HG02973 (cell line): ENCODE data around the gene NUP133.
"Not testable (repeated sequence)": the region's sequence is repeated elsewhere in the genome, so short reads cannot be mapped to it uniquely, and the experiment has no call there.

Source experiments
- ATAC-seq: cut with Tn5 transposase; IDR thresholded peaks from one replicate; pipeline ENCODE4 v1.9.1; 2021; ENCODE audit warnings: moderate library complexity; ENCODE audit not compliant: unreplicated experiment

Gene NUP133

GRCh38 chr1:229507951-229508822, at the start of gene NUP133:
Gene NUP133, minus strand, starts transcription at chr1:229508341. Its CDS starts 92 bp downstream, at chr1:229508249.
- peak; percentile 92 for ATAC-seq

DNA sequence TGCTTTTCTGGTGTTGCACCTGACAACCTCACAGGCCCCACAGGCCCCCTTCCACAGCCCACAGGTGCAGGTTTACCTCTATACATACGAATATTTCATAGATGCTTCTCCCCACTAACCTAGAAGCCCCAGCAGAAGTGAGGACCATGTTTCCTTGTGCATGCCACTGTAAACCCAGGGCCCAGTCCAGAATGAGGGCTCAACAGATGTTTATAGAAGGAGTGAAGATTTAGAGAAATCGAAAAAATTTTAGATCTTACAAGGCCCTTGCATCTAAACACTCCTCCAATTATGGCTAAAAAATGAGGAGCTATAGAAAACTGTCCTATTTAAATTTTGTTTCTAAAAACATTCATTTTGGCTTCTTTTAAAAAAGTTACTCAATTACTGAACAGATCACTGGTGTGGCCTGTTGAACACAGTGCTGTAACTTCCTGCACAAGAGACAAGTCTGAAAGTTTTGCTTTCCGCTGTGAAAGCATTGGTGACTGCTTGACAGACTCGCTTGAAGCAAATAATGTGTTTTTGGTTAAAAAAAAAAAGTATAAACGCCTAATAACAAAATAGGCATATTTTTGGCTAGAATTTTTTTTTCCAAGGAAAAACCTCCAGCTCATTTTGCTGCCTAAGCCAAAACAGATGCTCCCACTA, 49.2 kb upstream of the NUP133 start:
- no peak for ATAC-seq

DNA sequence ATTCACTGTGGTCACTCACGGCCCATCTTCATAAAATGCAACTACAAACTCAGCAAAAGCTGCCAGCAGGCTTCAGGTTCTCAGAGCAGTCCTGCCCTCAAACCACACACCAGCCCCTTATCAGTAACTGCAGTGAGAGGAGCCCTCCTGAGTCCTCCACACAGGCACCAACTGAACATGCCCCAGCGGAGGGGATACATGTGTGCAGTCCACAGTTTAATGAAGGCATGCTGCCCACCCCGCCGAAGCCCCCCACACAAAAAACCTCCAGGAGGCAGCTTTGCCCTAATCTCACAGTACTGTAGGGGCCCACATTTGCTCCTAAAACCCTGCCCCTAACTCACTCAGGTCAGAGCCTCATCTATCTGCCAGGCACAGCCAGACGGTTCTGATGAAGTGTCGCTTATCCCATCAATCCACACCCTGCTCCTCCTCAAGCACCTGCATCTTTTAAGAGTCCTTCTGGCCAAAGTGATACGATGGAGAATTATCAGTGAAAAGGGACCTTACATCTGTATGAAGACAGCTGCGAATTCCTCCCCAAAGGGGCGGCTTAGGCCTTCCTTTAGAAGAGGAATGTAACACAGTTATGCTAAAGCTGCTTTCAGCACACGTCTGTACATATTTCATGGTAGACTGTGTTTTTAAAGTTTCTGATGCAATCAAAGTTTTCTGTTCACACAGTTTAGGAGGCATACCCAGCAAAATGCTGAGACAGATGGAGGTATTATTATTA, 46.9 kb upstream of the NUP133 start:
- no peak for ATAC-seq

DNA sequence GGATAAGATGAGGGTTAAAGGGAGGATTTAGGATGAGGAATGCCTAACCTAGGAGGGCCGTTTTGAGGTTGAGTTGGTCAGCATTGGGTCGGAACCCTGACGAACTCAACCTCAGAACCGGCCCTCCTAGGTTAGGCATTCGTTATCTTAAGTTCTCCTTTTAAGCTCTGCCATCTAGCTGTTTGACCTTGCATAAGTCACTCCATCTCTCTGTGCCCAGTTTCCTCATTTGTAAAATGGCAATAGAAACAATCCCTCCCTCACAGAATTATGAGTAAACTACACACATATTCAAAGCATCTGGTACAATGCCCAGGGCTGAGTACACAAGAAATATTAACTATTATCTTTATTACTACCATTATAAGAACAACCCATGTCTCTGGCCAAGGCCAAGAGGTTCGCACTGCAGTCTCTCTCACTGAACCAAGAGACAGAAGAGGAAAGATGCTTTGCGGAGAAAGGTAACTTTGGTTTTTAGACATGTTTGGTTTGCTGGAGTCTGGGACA, 45.5 kb upstream of the NUP133 start:
- no peak for ATAC-seq

- ATAC-seq, result no peak
Measured at GRCh38 chr1:229552732-229553131, 44.6 kb upstream of the NUP133 start.

GRCh38 chr1:229550812-229551567, 42.8 kb upstream of the NUP133 start:
- no peak for ATAC-seq

DNA sequence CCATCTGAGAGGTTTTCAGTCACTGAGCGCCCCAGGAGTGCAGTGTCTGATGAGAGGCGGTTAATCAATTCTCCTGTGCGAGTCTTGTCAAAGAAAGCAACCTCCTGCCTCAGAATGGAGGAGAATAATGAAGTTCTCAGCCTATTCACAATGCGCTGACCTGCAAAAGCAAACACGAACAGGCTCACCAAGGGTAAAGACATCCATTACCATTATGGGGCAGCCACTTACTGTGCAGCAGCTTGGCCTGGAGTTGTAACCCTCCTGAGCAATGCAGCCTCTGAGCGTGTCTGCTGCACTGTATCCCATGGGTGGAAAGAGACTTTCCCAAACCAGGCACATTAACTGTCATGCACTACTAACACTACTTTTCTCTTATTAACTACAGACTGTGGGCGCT, 39.4 kb upstream of the NUP133 start:
- ATAC-seq, result no peak

GRCh38 chr1:229544587-229544986, 36.4 kb upstream of the NUP133 start:
- no peak for ATAC-seq

DNA sequence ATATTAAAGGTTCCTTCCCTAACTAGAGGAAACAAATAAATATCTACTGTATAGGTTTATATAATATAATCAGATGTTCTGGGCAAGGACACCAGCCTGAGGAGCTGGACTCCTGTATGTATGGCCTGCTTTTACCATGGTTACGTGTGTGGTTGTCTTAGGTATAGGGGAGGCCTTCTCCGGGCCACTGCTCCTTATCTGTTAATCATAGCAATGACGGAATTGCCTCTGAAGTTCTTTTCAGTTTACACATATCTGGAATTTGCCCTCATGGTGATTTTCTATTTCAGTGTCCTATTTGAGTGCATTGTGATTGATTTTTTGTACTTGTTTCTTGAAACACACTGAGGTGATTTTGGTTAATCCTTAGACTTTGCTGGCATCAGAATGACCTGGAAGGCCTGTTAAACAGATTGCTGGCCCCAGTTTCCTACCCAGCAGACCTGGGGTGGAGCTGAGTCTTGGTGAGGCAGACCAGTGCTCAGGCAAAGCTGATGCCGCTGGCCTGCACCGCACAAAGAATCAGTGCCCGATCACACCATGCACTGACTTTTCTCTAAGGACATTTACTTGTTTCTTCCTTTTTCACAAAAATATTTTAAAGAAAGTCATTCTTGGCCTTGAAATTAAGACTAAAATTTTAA, 31.8 kb upstream of the NUP133 start:
- ATAC-seq, result no peak

DNA sequence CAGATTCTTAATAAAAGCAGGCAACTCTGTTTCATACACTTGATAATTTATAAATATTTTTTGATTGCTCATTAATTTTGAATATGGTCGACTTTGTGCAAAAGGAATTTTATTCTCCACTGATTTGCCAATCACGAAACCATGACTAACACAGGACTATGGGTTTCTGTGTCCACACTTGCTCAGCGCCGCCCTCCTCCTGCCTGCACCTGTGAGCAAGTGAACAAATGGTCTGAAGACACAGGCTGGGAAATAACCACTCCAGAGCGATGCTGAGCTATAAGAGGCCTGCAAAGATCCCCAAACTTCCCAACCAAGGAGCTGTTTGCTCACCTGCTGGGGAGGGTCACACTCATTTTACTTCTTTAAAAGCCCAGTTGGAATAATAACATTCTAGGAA, 30.8 kb upstream of the NUP133 start:
- no peak for ATAC-seq

GRCh38 chr1:229537894-229538293, 29.8 kb upstream of the NUP133 start:
- ATAC-seq, result no peak

GRCh38 chr1:229536982-229537381, 28.8 kb upstream of the NUP133 start:
- no peak for ATAC-seq

- ATAC-seq, result no peak
Measured at GRCh38 chr1:229535230-229535629, 27.1 kb upstream of the NUP133 start.

DNA sequence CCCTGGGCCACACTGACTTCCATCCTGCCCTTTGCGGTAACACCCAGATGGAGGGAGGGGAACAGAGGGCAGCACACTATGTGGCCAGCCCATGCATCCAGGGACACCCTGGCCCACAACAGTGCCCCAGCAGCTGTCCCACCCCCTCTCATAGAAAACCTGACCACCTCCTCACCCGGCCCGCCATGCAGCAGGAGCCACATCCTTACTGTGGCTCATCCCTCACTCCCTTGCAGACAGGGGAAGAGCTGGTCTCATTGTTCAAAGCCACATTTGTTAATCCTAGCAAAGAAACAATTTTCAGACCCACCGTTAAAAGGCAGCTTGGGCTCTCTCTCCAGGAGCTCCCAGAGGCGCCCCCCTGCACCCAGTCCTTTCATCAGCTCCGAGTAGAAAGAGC, 23.2 kb upstream of the NUP133 start:
- ATAC-seq, result no peak

- no peak for ATAC-seq
Measured at GRCh38 chr1:229529639-229530038, 21.5 kb upstream of the NUP133 start.

- ATAC-seq, result no peak
Measured at GRCh38 chr1:229526695-229527094, 18.6 kb upstream of the NUP133 start.

DNA sequence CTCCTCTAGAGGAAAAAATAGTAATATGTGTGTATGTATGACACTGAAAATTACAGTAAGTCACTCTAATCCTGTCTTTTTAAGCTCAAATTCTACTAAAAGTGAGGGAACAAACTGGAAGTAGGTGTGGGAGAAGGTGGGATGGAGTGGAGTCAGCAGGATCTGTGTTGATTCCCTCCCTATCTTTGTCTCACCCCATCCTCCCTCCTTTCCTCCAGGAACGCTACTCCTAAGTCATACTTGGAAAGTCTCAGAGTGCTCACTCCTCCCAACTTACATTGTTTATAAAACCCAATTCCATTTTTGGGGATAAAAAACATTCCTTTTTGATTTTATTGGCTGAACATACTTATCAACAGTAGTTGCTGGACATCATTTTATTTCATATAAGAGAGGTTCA, 14.9 kb upstream of the NUP133 start:
- no peak for ATAC-seq

DNA sequence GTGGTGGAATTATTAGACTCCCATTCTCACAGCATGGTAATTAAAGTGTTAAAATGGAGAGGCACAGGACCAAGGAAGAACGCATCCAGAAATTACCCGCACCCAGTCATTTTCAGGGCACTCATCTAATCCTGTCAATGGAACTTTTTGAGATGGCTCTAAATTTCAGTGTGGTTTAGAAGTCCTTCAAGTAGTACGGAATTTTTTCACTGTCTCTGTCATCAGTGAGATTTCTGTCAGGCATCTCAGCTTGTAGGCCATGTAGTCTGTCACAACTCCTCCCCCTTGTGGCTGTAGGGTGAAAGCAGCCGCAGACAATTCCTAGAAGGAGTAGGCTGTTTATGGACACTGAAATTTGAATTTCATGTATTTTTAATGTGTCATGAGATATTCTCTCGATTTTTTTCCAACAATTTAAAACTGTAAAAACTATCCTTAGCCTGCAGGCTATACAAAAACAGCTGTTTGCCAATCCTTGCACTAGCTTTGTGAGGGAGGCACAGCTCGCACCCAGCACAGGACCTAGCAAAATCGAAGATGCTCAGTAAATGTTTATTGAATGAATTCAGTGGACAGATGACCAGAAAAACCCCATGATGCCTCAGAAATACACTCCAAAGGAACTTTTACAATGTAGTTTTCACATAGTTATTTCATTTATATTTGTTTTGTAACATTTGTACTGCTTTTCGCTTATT, 6.6 kb upstream of the NUP133 start:
- ATAC-seq, result peak; percentile 63

- not testable (repeated sequence) for ATAC-seq
Measured at GRCh38 chr1:229511625-229512024, 3.5 kb upstream of the NUP133 start.

GRCh38 chr1:229511201-229511600, 3.1 kb upstream of the NUP133 start:
- not testable (repeated sequence) for ATAC-seq
